IMR-90 (cell line): ENCODE results near the gene ATF7IP2. TPM values are rescaled to one million over a fixed set of nuclear protein-coding genes. Genes with fewer than 3 reads are reported as not detected.

Experiments used
- ATAC-seq: fragments of 200-7000 bp; cut with Tn5 transposase; 2 replicates; pipeline ENCODE4 v1.9.1; 2020; ENCODE audit warnings: low read depth, mild to moderate bottlenecking, moderate library complexity
- BruUV-seq: library from RNA; stranded (reverse); fragments of 400-500 nt; replicated peaks from 2 replicates; lab custom pipeline; 2021; lab: Mats Ljungman, UMichigan
- CTCF ChIA-PET: fragments of 300-600 bp; formaldehyde crosslinking; extraction: SDS; loops from one replicate; lab custom pipeline; 2021; ENCODE audit warnings: antibody characterized with exemption; lab: Yijun Ruan, JAX
- POLR2A ChIA-PET: fragments of 300-600 bp; sonication (Branson Sonifier 250); formaldehyde crosslinking; loops from one replicate; lab custom pipeline; 2022; ENCODE audit warnings: antibody characterized with exemption; ENCODE audit not compliant: unreplicated experiment; lab: Charles Lee
- DNase-seq: peaks from one replicate; pipeline ENCODE4 v3.0.0; 2013
- H2AFZ ChIP-seq: replicated peaks from 2 replicates; pipeline ENCODE3; 2013; ENCODE audit warnings: low read length, mild to moderate bottlenecking; ENCODE audit not compliant: poor library complexity
- H2AK5ac ChIP-seq: 2 replicates; pipeline ENCODE4 v1.6.1; 2013; ENCODE audit warnings: low read depth, low read length, inconsistent platforms
- H2AK9ac ChIP-seq: replicated peaks from 2 replicates; pipeline ENCODE3; 2013; ENCODE audit warnings: mild to moderate bottlenecking, low read depth, low read length, moderate library complexity; ENCODE audit not compliant: poor library complexity
- H2BK120ac ChIP-seq: 2 replicates; pipeline ENCODE4 v1.6.1; 2013; ENCODE audit warnings: low read depth, low read length, inconsistent platforms
- H2BK15ac ChIP-seq: 3 replicates; pipeline ENCODE4 v1.6.1; 2013; ENCODE audit warnings: low read depth, low read length, inconsistent platforms
- H2BK20ac ChIP-seq: 2 replicates; pipeline ENCODE4 v1.6.1; 2013; ENCODE audit warnings: low read depth, mild to moderate bottlenecking, inconsistent platforms, low read length, moderate library complexity
- H2BK5ac ChIP-seq: 2 replicates; pipeline ENCODE4 v1.6.1; 2013; ENCODE audit warnings: mild to moderate bottlenecking, low read depth, low read length, inconsistent platforms; ENCODE audit not compliant: poor library complexity, severe bottlenecking
- H3K14ac ChIP-seq: replicated peaks from 2 replicates; pipeline ENCODE4 v1.6.1; 2013; ENCODE audit warnings: low read depth, low read length, inconsistent platforms
- H3K18ac ChIP-seq: 2 replicates; pipeline ENCODE4 v1.6.1; 2013; ENCODE audit warnings: low read depth, low read length, control low read depth
- H3K23ac ChIP-seq: 2 replicates; pipeline ENCODE4 v1.6.1; 2013; ENCODE audit warnings: low read depth, low read length, inconsistent platforms
- H3K27ac ChIP-seq: 2 replicates; pipeline ENCODE4 v1.5.1; 2013; ENCODE audit warnings: mild to moderate bottlenecking, control low read depth, low read length; ENCODE audit not compliant: insufficient read depth
- H3K27me3 ChIP-seq: 2 replicates; pipeline ENCODE4 v1.6.1; 2013; ENCODE audit warnings: low read length; ENCODE audit not compliant: control insufficient read depth, insufficient read depth
- H3K36me3 ChIP-seq: 2 replicates; pipeline ENCODE4 v1.6.1; 2013; ENCODE audit warnings: low read length, mixed read lengths; ENCODE audit not compliant: control insufficient read depth, insufficient read depth
- H3K4ac ChIP-seq: 2 replicates; pipeline ENCODE4 v1.6.1; 2013; ENCODE audit warnings: low read depth, low read length, inconsistent platforms
- H3K4me1 ChIP-seq: 2 replicates; pipeline ENCODE4 v1.6.1; 2013; ENCODE audit warnings: low read length, mixed read lengths; ENCODE audit not compliant: control insufficient read depth, insufficient read depth
- H3K4me2 ChIP-seq: 2 replicates; pipeline ENCODE4 v1.6.1; 2013; ENCODE audit warnings: low read depth, mild to moderate bottlenecking, control low read depth, low read length, moderate library complexity
- H3K4me3 ChIP-seq: 2 replicates; pipeline ENCODE4 v1.5.1; 2013; ENCODE audit warnings: low read depth, mild to moderate bottlenecking, control low read depth, low read length, moderate library complexity; ENCODE audit not compliant: insufficient read depth
- H3K56ac ChIP-seq: 2 replicates; pipeline ENCODE4 v1.6.1; 2013; ENCODE audit warnings: low read length, inconsistent platforms; ENCODE audit not compliant: insufficient read depth; ENCODE audit errors: extremely low read depth
- H3K79me1 ChIP-seq, 2 experiments: 2 replicates each; pipeline ENCODE4 v1.6.1; 2013; ENCODE audit warnings: low read length in 2 of 2, inconsistent platforms in 1 of 2, low read depth in 1 of 2
- H3K9ac ChIP-seq: 2 replicates; pipeline ENCODE4 v1.6.1; 2013; ENCODE audit warnings: low read depth, low read length, control low read depth
- H3K9me1 ChIP-seq: 2 replicates; pipeline ENCODE4 v1.6.1; 2013; ENCODE audit warnings: low read length, inconsistent platforms; ENCODE audit not compliant: insufficient read depth
- H3K9me3 ChIP-seq: 2 replicates; pipeline ENCODE4 v1.6.1; 2013; ENCODE audit warnings: low read length; ENCODE audit not compliant: control insufficient read depth, insufficient read depth
- H4K20me1 ChIP-seq: 2 replicates; pipeline ENCODE4 v1.6.1; 2013; ENCODE audit warnings: low read length, inconsistent platforms; ENCODE audit not compliant: insufficient read depth
- H4K5ac ChIP-seq: 2 replicates; pipeline ENCODE4 v1.6.1; 2013; ENCODE audit warnings: mild to moderate bottlenecking, low read depth, low read length, control low read depth
- H4K8ac ChIP-seq, 2 experiments: 2 replicates each; pipeline ENCODE4 v1.6.1; 2013; ENCODE audit warnings: low read depth in 2 of 2, low read length in 2 of 2, control low read depth in 1 of 2, inconsistent platforms in 1 of 2
- H4K91ac ChIP-seq: 2 replicates; pipeline ENCODE4 v1.6.1; 2013; ENCODE audit warnings: low read depth, low read length, inconsistent platforms; ENCODE audit not compliant: insufficient read depth
- BHLHE40 ChIP-seq: fragments of 150-350 bp; IDR thresholded peaks from 2 replicates; pipeline ENCODE4 v1.6.1; 2016; ENCODE audit warnings: mild to moderate bottlenecking, low read depth, low read length
- CEBPB ChIP-seq: IDR thresholded peaks from 2 replicates; pipeline ENCODE4 v1.6.1; 2012; ENCODE audit warnings: low read depth, low read length, improper control_type of control experiment
- CHD1 ChIP-seq: IDR thresholded peaks from 2 replicates; pipeline ENCODE4 v1.6.1; 2012; ENCODE audit warnings: low read depth, low read length, improper control_type of control experiment
- CTCF ChIP-seq: conservative IDR thresholded peaks from 2 replicates; pipeline ENCODE4 v1.5.1; 2012; ENCODE audit warnings: mild to moderate bottlenecking, low read depth, low read length, improper control_type of control experiment
- FOS ChIP-seq: fragments of 150-350 bp; IDR thresholded peaks from 2 replicates; pipeline ENCODE4 v1.6.1; 2016; ENCODE audit warnings: low read depth, low read length
- MAFK ChIP-seq: IDR thresholded peaks from 2 replicates; pipeline ENCODE4 v1.6.1; 2012; ENCODE audit warnings: low read depth, low read length, improper control_type of control experiment
- MAZ ChIP-seq: IDR thresholded peaks from 2 replicates; pipeline ENCODE4 v1.6.1; 2012; ENCODE audit warnings: low read depth, mild to moderate bottlenecking, low read length, improper control_type of control experiment, moderate library complexity, borderline replicate concordance
- MXI1 ChIP-seq: IDR thresholded peaks from 2 replicates; pipeline ENCODE4 v1.6.1; 2012; ENCODE audit warnings: low read depth, mild to moderate bottlenecking, low read length, moderate library complexity, borderline replicate concordance
- NFE2L2 ChIP-seq: fragments of 150-350 bp; IDR thresholded peaks from 2 replicates; pipeline ENCODE4 v1.6.1; 2016; ENCODE audit warnings: low read depth, mild to moderate bottlenecking, low read length
- POLR2A ChIP-seq: IDR thresholded peaks from 2 replicates; pipeline ENCODE4 v1.6.1; 2012; ENCODE audit warnings: mild to moderate bottlenecking, low read depth, low read length
- RAD21 ChIP-seq: IDR thresholded peaks from 2 replicates; pipeline ENCODE4 v1.6.1; 2012; ENCODE audit warnings: low read length, improper control_type of control experiment
- RCOR1 ChIP-seq: IDR thresholded peaks from 2 replicates; pipeline ENCODE4 v1.6.1; 2012; ENCODE audit warnings: mild to moderate bottlenecking, low read length, improper control_type of control experiment; ENCODE audit not compliant: insufficient replicate concordance
- RFX5 ChIP-seq: IDR thresholded peaks from 2 replicates; pipeline ENCODE4 v1.8.0; 2012; ENCODE audit warnings: low read depth, mild to moderate bottlenecking, low read length, moderate library complexity
- SMC3 ChIP-seq: fragments of 150-350 bp; IDR thresholded peaks from 2 replicates; pipeline ENCODE4 v1.6.1; 2016; ENCODE audit warnings: low read depth, mild to moderate bottlenecking, antibody characterized with exemption, low read length, moderate library complexity
- WGBS, 2 experiments: methylation state at CpG; one replicate each; pipeline versions ENCODE4 v1.1.5 to v1.1.7; 2013; ENCODE audit warnings: missing lambda C conversion rate in 2 of 2; ENCODE audit not compliant: insufficient read length in 1 of 2; ENCODE audit errors: extremely low coverage in 2 of 2; 5-methylcytosine and 5-hydroxymethylcytosine counted together
- dilution Hi-C: fragments of 300-500 bp; cut with HindIII; formaldehyde crosslinking; loops from one replicate; pipeline ENCODE4 v1.14.3; 2018; ENCODE audit warnings: low sequenced_read_pairs; ENCODE audit not compliant: unreplicated experiment
- in situ Hi-C: fragments of 300-500 bp; cut with MboI; formaldehyde crosslinking; loops from 3 replicates; pipeline ENCODE4 v1.14.3; 2019; ENCODE audit warnings: low sequenced_read_pairs, inconsistent platforms, mixed read lengths
- intact Hi-C: fragments of 100-400 bp; cut with micrococcal nuclease; formaldehyde crosslinking; loops from 2 replicates; pipeline ENCODE4 v1.10.0; 2022
- polyA plus RNA-seq, 3 experiments: library from polyadenylated mRNA; depleted of rRNA; stranded (reverse); fragments of >200 nt; gene quantifications; 2 replicates each; pipeline ENCODE4 v1.2.3, GENCODE V29; 2012; ENCODE audit warnings: low replicate concordance in 1 of 3
- total RNA-seq: library from RNA; depleted of rRNA; stranded (reverse); fragments of >200 nt; gene quantifications from 2 replicates; pipeline ENCODE4 v1.2.3, GENCODE V29; 2012
- TF ChIP-seq, protein P1 (sequence below): fragments of 150-350 bp; IDR thresholded peaks from 2 replicates; pipeline ENCODE4 v1.6.1; 2017; ENCODE audit warnings: mild to moderate bottlenecking, antibody characterized with exemption, low read length, low read depth
- TF ChIP-seq, protein P2 (sequence below): fragments of 150-350 bp; IDR thresholded peaks from 2 replicates; pipeline ENCODE4 v1.6.1; 2016; ENCODE audit warnings: low read depth, mild to moderate bottlenecking, low read length, moderate library complexity, borderline replicate concordance

The ATF7IP2 gene
- total and polyA plus RNA-seq, 2 of the 4 experiments (the other 2 are of a cell fraction) = 2.7 to 3.6 TPM

- Histone ChIP-seq H3K56ac (no peak overlapping the region), H2AFZ (peak overlapping the region; percentile 6), H2BK5ac (no peak overlapping the region), H3K23ac (no peak overlapping the region), H3K4me2 (no peak overlapping the region), H3K9me1 (no peaks in the 10 kb centered on the region), H3K79me1 (no peaks in the 10 kb centered on the region), H2BK120ac (no peak overlapping the region), H3K27ac (no peak overlapping the region), H2AK9ac (no peak overlapping the region), H4K91ac (no peak overlapping the region), H2BK15ac (no peak overlapping the region), H2AK5ac (no peak overlapping the region), H3K14ac (no peak overlapping the region), H3K36me3 (no peaks in the 10 kb centered on the region), H3K4me1 (peaks cover 2% of the 10 kb centered on the region; the same call in 1 of the 2 replicates), H4K8ac (no peak overlapping the region), H3K9me3 (no peaks in the 10 kb centered on the region), H2BK20ac (no peak overlapping the region), H3K18ac (no peak overlapping the region), H3K9ac (no peak overlapping the region), H3K27me3 (no peaks in the 10 kb centered on the region), H4K5ac (no peak overlapping the region), H3K4me3 (no peak overlapping the region), H4K20me1 (no peaks in the 10 kb centered on the region), H3K4ac (no peak overlapping the region)
- dilution Hi-C loops (no loop called here), in situ Hi-C loops (loop anchor here (5.0 to 25.0 kb wide), 3 partner anchors 252 to 1497 kb away; no protein-coding TSS in a partner anchor), intact Hi-C loops (loop anchor here (1.0 to 2.0 kb wide), 4 partner anchors 1251 to 1942 kb away; no protein-coding TSS in a partner anchor)
- no CpG with 5 or more reads among the region's 6 CpGs for WGBS, 2 experiments
- no peak for TF ChIP-seq BHLHE40
- TF ChIP-seq CHD1 = no peak
- no peak for TF ChIP-seq MXI1
- no peak for TF ChIP-seq FOS
- TF ChIP-seq, protein P1, sequence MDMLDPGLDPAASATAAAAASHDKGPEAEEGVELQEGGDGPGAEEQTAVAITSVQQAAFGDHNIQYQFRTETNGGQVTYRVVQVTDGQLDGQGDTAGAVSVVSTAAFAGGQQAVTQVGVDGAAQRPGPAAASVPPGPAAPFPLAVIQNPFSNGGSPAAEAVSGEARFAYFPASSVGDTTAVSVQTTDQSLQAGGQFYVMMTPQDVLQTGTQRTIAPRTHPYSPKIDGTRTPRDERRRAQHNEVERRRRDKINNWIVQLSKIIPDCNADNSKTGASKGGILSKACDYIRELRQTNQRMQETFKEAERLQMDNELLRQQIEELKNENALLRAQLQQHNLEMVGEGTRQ = no peak
- TF ChIP-seq RCOR1 = no peak
- TF ChIP-seq CTCF = peak; percentile 87
- TF ChIP-seq RFX5 = no peak
- peak; percentile 77 for TF ChIP-seq SMC3
- no peak for TF ChIP-seq POLR2A
- no peak for TF ChIP-seq NFE2L2
- peak; percentile 86 for TF ChIP-seq RAD21
- no peak for TF ChIP-seq MAFK
- TF ChIP-seq CEBPB = no peak
- no peak for TF ChIP-seq MAZ
- TF ChIP-seq, protein P2, sequence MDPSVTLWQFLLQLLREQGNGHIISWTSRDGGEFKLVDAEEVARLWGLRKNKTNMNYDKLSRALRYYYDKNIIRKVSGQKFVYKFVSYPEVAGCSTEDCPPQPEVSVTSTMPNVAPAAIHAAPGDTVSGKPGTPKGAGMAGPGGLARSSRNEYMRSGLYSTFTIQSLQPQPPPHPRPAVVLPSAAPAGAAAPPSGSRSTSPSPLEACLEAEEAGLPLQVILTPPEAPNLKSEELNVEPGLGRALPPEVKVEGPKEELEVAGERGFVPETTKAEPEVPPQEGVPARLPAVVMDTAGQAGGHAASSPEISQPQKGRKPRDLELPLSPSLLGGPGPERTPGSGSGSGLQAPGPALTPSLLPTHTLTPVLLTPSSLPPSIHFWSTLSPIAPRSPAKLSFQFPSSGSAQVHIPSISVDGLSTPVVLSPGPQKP = no peak
- DNase-seq (peak; percentile 79), ATAC-seq (peak; percentile 100)
- POLR2A ChIA-PET = no interaction called here
- CTCF ChIA-PET = interaction anchor here (0.5 to 1.6 kb wide), 8 partner anchors 24 to 1943 kb away, joined by 3 to 10 read pairs (median 4); no protein-coding TSS in a partner anchor
- no TSS peak for BruUV-seq
These were observed 123.7 kb downstream of the ATF7IP2 start for GRCh38 chr16:10509534-10510025.
